ENCODE measurements around the gene REV3L.
A peak's percentile ranks its signal among the peaks of the same experiment; 100 is the strongest.

GRCh38 chr6:111482188-111482958, 645 bp downstream of the REV3L start:
- no peak for TF ChIP-seq CTCF (IDR thresholded peaks at IDR 0.05; ENCODE audit: low read depth, low read length)
- TF ChIP-seq POLR2A (IDR thresholded peaks at IDR 0.05; ENCODE audit: extremely low read depth, insufficient read length), result peak; percentile 18
